Measurements from ENCODE around the gene CHI3L1.

DNA sequence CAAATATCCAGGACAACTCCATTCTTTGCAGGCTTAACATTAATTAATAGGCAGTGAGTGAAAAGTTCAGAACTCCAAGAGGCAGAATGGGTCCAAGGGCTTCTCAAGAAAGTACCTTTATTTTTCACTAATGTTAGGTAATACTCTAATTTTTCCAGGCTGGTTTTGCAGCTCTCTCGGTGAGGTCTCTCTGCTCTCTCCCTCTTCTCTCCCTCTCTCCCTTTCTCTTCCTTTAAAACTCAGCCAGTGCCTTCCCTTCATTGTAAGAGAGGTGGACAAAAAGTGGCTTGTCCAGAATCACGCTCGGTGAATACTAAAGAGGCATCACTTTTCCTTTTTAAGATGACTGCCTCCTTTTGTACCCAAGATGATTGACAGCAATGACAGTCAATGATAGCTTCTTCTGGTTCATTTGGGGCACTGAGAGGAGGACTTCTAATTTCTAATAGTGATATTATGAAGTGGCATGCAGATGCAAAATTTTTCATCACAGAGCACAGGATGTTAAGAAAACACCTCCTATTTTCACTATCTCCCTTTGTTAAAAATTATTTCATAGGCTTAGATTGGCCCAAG, 1.3 kb upstream of the CHI3L1 start:
- TF ChIP-seq CTCF (IDR thresholded peaks at IDR 0.05; ENCODE audit: borderline replicate concordance, extremely low read depth, low read length, poor library complexity, severe bottlenecking) (no peak), EZH2 (IDR thresholded peaks at IDR 0.05; ENCODE audit: borderline replicate concordance, low read depth, low read length, severe bottlenecking) (no peak)

Measured in DND-41 (cell line).